ENCODE measurements around the gene TAF9B. TPM values are rescaled to one million over a fixed set of nuclear protein-coding genes. Genes with fewer than 3 reads are reported as not detected.
"Not testable (repeated sequence)": the region's sequence is repeated elsewhere in the genome, so short reads cannot be mapped to it uniquely, and the experiment has no call there.

TAF9B gene
- total and polyA plus RNA-seq, 10 donors, result 7.0 to 16.0 (median 12.6) TPM

DNA sequence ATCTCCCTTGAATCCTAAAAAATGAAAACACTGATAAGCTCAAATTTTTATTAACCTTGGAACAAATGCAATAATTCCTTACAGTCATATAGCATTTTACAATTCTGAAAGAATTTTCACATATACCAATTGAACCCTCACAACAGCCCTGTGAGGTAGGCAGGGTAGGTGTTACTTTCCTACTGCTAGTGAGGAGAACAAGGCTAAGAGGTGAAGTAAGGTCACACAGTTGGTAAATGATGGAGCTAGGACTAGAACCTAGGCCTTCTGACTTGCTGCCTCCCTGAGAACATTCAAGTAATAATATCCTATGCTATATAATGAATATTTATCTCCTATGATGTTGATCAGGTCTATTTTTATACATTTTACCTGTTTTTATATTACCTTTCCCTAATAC lies 9.7 kb downstream of the TAF9B start:
- no peak for TF ChIP-seq POLR2AphosphoS5 (IDR thresholded peaks at IDR 0.05)
- Histone ChIP-seq H3K27me3 (replicated peaks in 1 of 7) (peaks cover 0 to 2% (median 0%) of the 10 kb centered on the region in 7 donors), H3K9me3 (no peaks in the 10 kb centered on the region), H3K27ac (no peak overlapping the region), H3K4me1 (no peaks in the 10 kb centered on the region), H3K4me3 (no peak overlapping the region), H3K36me3 (peaks cover 0 to 92% (median 26%) of the 10 kb centered on the region in 6 donors)
- DNase-seq, result no peak
- intact Hi-C loops (cut with DNase I; ENCODE audit: low total_unique reads), result no loop called here

DNA sequence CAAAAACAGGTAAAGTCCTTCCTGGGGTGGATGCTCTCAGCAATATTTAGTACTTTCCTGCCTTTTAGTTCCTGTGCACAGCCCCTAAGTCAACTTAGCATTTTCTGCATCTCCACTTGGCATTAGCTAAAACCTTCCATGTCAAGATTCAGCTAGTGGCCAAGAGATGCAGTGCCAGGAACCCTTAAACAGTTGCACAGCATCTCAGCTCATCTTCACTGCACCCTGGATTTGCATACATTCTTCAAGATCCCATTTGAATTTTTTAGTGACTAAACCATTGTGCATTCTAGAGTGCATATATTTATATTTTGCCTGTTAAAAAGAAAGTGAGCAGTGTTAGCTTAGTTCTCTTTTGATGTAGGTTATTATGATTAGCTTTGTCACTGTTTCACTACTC lies 13.7 kb downstream of the TAF9B start:
- H3K27me3 ChIP-seq (replicated peaks in 1 of 7); DNase-seq; H3K4me3 ChIP-seq; H3K4me1 ChIP-seq; H3K27ac ChIP-seq; intact Hi-C loops (cut with DNase I; ENCODE audit: low total_unique reads); H3K9me3 ChIP-seq: not testable (repeated sequence)
- H3K36me3 ChIP-seq, result peaks cover 0 to 100% (median 52%) of the 10 kb centered on the region in 6 donors

DNA sequence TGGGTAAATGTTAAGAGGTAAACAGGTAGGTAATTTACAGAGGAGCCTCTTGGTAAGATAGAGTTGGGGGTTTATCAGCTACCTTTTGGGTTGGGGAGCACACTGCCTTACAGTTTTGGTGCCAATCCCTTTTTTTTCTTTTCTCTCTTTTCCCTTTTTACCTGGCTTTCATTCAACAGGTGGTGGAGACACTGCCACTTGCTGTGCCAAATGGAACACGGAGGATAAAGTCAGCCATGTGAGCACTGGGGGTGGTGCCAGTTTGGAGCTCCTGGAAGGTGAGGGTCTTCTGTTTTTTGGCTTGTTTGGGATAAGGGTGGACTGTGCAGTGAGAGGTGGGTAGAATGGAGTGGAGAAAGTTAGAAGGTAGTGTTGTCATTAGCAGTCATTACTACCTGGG lies 14.3 kb downstream of the TAF9B start:
- no peak for TF ChIP-seq POLR2AphosphoS5 (IDR thresholded peaks at IDR 0.05)
- no peak for TF ChIP-seq POLR2A (IDR thresholded peaks at IDR 0.05)
- TF ChIP-seq, protein P1, sequence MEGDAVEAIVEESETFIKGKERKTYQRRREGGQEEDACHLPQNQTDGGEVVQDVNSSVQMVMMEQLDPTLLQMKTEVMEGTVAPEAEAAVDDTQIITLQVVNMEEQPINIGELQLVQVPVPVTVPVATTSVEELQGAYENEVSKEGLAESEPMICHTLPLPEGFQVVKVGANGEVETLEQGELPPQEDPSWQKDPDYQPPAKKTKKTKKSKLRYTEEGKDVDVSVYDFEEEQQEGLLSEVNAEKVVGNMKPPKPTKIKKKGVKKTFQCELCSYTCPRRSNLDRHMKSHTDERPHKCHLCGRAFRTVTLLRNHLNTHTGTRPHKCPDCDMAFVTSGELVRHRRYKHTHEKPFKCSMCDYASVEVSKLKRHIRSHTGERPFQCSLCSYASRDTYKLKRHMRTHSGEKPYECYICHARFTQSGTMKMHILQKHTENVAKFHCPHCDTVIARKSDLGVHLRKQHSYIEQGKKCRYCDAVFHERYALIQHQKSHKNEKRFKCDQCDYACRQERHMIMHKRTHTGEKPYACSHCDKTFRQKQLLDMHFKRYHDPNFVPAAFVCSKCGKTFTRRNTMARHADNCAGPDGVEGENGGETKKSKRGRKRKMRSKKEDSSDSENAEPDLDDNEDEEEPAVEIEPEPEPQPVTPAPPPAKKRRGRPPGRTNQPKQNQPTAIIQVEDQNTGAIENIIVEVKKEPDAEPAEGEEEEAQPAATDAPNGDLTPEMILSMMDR (IDR thresholded peaks at IDR 0.05 in 8 of 11, conservative IDR thresholded peaks at IDR 0.05 in 3 of 11), result no peak
- Histone ChIP-seq H3K27ac (no peak overlapping the region), H3K4me3 (no peak overlapping the region), H3K9me3 (no peaks in the 10 kb centered on the region), H3K36me3 (peaks cover 0 to 100% (median 54%) of the 10 kb centered on the region in 6 donors), H3K4me1 (no peaks in the 10 kb centered on the region), H3K27me3 (replicated peaks in 1 of 7) (peaks cover 0 to 3% (median 0%) of the 10 kb centered on the region in 7 donors)
- WGBS, 5 donors, result 82 to 100% (median 98%) methylated on average over 1 of the region's 1 CpG
- intact Hi-C loops (cut with DNase I; ENCODE audit: low total_unique reads), result no loop called here
- no peak for DNase-seq

DNA sequence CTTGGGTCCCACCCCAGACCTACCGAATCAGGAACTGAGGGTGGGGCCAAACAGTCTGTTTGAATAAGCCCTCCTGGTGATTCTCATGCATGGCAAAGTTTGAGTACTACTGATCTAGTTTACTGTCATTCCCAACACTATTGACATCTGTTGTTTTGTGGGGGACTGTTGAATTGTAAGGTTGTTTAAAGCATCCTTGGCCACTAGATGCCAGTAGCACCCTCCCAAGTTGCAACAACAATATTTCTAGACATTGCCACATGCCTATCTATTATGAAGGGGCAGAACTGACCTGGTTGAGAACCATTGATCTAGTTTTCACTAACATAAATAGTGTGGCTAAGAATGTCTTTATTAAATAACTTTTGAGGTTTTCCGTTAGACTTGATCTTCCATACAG lies 15.1 kb downstream of the TAF9B start:
- no peak overlapping the region for H3K27ac ChIP-seq
- 65 to 95% (median 74%) methylated on average over 2 of the region's 2 CpGs for WGBS, 5 donors
- no peaks in the 10 kb centered on the region for H3K4me1 ChIP-seq
- intact Hi-C loops (cut with DNase I; ENCODE audit: low total_unique reads), result no loop called here
- H3K9me3 ChIP-seq, result no peaks in the 10 kb centered on the region
- peaks cover 0 to 100% (median 60%) of the 10 kb centered on the region in 6 donors for H3K36me3 ChIP-seq
- no peak overlapping the region for H3K4me3 ChIP-seq
- H3K27me3 ChIP-seq (replicated peaks in 1 of 7), result peaks cover 0 to 3% (median 0%) of the 10 kb centered on the region in 7 donors
- DNase-seq, result no peak
- TF ChIP-seq POLR2AphosphoS5 (IDR thresholded peaks at IDR 0.05) (no peak), POLR2A (IDR thresholded peaks at IDR 0.05) (no peak)
- TF ChIP-seq, protein P1 (IDR thresholded peaks at IDR 0.05 in 8 of 11, conservative IDR thresholded peaks at IDR 0.05 in 3 of 11), result no peak

DNA sequence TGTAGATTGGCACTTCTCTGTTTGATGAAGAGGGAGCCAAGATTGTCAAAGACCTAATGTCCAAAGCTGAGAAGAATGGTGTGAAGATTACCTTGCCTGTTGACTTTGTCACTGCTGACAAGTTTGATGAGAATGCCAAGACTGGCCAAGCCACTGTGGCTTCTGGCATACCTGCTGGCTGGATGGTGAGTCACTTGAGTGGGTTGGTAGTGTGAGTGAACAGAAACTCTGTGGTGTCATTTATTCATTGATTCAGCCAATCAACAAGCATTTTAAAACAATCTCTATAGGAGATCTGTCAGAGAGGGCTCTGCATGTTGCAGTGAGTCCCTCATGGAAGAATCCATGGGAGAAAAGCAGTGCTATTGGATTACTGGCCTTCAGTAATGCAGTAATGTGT lies 16.3 kb downstream of the TAF9B start:
- peaks cover 0 to 100% (median 69%) of the 10 kb centered on the region in 6 donors for H3K36me3 ChIP-seq
- DNase-seq, result no peak
- no peak for TF ChIP-seq POLR2AphosphoS5 (IDR thresholded peaks at IDR 0.05)
- TF ChIP-seq POLR2A (IDR thresholded peaks at IDR 0.05), result no peak
- TF ChIP-seq, protein P1 (IDR thresholded peaks at IDR 0.05 in 8 of 11, conservative IDR thresholded peaks at IDR 0.05 in 3 of 11), result no peak
- peaks cover 0 to 3% (median 0%) of the 10 kb centered on the region in 7 donors for H3K27me3 ChIP-seq (replicated peaks in 1 of 7)
- intact Hi-C loops (cut with DNase I; ENCODE audit: low total_unique reads), result no loop called here
- no peaks in the 10 kb centered on the region for H3K9me3 ChIP-seq
- no peak overlapping the region for H3K4me3 ChIP-seq
- H3K27ac ChIP-seq, result no peak overlapping the region
- H3K4me1 ChIP-seq, result no peaks in the 10 kb centered on the region

Data from spleen (tissue), 11 donors.